Activated naive CD8-positive, alpha-beta T cell treated with anti-CD3 and anti-CD28 coated beads, Interleukin-2, amount 50 U/mL, for 16 hours (primary cell): Measurements from ENCODE around the gene KLHL8.
"Not testable (repeated sequence)": the region's sequence is repeated elsewhere in the genome, so short reads cannot be mapped to it uniquely, and the experiment has no call there.

Source experiments
- DNase-seq: peaks from one replicate; pipeline ENCODE4 v3.0.0-alpha.2; 2020; ENCODE audit warnings: low read depth, low spot score

The KLHL8 gene

DNA sequence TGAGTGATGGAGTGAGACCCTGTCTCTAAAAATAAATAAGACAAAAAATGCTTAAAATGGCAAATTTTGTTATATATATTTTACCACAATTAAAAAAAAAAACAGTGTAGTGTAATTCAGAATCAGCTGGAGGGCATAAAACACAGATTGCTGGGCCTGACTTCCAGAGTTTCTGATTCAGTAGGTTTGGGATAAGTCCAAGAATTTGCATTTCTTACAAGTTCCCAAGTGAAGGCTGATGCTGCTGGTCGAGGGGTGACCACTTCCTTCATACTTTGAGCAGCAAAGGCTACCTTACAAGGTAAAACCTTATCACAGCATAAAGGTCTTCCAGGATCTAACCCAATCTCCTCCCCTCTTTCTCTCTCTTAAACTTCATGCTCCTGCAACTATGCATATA is 40.7 kb downstream of the KLHL8 start:
- no peak for DNase-seq

DNA sequence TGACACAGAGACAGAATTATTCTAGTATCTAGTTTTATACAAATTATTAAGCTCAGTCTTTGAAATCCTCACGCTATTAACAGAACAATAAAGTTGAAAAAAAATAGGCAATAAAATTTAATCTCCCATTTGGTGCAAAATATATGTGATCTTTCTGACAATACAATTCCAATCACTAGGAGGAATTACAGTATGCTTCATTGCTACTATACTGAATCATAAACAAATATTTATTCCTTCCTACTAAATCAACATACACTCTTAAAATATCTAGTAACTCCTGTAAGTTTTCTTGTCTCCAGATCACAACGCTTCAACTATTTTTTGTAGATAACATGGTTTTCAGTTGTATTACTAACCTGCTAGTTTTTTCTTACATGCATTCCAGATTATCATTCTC is 45.7 kb downstream of the KLHL8 start:
- no peak for DNase-seq

DNA sequence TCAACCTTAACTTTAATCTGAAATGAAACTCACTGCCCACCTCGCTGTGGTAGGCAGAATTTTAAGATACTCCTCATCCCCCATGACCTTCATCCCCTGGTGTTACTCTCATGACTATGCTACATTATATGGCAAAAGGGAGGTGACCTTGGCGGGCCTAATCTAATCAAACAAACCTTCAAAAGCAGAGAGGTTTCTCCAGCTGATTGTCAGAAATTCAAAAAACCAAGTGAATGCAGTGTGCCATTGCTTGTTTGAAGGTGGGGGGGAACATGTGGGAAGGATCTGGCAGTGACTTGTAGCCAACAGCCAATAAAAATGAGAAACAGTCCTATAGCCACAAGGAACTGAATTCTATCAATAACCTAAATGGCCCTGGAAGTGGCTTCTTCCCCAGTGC is 48.5 kb downstream of the KLHL8 start:
- DNase-seq, result no peak

DNA sequence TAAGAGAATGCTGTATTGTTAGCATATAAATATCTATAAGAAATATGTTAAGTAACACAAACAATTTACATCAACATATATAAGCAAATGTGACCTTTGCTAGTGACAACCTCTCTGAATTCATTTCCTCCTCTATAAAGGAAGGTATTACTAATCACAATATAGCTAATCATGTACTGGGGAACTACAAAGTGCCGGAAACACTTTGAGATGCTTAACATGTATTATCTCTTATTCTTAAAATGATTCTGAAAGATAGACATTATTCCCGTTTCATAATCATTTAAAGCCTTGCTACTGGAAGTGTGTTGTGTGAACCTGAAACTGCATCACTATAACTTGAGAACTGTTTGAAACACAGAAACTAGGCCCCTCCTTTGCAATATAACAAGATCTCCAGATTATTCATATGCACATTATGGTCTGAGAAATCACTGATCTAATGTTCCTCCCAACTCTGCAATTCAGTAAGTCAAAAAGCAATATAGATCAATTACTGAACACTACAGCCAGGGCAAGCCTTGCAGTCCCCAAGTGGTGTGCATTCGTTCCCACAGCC is 54.0 kb downstream of the KLHL8 start:
- no peak for DNase-seq

DNA sequence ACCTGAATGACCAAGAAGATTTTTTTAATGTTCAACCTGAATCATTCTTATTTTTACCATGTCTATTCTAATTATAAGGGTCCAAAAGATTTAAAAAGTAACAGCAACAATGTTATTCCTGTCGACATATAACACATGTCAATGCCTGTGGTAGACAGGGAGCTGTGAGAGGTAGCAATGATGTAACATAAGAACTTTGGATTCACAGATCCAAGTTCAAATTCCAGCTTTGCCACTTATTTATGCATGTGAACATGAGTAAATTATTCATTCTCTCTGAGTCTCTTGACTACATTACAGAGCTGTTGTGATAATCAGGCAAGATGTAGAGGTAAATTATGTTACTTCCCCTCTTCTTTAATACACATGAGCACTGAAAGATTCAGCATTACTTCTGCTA is 54.5 kb downstream of the KLHL8 start:
- no peak for DNase-seq

DNA sequence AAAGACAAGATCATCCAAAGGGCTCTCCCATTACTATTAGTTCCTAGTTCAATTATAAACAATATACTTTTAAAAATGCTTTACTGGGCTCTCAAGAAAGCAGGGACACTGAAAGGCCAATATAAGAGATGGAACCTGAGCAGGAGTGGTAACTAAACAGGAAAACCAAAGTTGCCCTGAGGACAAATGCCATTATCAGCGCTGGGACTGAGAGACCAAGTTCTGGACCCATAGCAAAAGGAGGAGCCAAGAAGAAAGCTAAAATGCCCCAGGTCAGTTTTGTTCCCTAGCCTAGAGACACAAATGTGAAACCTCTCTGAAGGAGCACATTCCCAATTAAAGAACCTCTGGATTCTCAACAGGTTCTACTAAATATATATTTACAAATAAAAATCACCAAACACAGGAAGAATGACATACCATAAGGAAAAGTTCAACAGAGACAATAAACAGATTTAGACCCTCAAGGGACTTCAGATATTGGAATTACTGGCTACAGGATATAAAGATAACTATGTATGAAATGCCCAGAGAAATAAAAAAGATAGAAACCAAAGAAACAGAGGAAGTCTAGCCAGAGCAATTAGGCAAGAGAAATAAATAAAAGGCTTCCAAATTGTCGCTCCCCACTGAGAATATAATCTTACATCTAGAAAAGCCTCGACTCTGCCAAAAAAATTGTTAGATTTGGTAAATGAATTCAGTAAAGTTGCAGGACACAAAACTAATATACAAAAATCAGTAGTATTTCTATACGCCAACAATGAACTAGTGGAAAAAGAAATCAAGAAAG is 67.1 kb downstream of the KLHL8 start:
- no peak for DNase-seq

DNA sequence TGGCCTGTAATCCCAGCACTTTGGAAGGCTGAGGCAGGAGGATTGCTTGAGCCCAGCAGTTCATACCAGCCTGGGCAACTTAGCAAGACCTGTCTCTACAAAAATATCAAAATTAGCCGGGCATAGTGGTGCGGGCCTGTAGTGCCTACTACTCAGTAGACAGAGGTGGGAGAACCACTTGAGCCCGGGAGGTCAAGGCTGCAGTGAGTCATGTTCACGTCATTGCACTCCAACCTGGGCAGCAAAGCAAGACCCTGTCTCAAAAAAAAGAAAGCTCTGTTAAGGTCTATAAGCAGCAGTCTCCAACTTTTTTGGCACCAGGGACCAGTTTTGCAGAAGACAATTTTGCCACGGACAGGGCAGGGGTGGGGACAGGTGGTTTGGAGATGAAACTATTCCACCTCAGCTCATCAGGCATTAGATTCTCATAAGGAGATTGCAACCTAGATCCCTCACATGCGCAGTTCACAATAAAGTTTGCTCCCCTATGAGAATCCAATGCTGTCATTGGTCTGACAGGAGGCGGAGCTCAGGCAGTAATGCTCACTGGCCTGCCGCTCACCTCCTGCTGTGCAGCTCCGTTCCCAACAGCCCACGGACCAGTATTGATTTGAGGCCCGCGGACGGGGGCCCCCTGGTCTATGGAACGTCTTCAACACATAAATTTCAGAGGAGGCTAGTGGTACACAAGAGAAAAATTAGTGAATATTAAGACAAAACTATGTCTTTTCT is 67.9 kb downstream of the KLHL8 start:
- DNase-seq, result no peak

DNA sequence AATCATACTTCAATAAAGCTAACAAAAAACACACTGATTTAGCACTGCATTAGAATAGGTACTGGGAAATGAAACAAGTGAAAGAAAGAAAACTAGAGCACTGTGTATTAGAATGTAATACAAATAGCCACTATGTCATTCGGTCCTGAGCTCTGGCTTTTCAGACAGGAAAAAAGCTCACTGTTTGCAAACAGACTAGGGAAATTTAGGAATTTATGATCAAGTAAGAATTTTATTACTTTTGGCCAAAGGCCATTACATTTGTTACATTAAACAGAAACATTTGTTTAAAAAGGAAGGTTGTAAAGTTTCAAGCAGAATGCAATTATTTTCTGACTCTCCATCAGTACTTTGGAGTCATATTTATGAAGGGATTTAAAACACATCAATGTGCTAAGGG is 68.7 kb downstream of the KLHL8 start:
- DNase-seq, result no peak

DNA sequence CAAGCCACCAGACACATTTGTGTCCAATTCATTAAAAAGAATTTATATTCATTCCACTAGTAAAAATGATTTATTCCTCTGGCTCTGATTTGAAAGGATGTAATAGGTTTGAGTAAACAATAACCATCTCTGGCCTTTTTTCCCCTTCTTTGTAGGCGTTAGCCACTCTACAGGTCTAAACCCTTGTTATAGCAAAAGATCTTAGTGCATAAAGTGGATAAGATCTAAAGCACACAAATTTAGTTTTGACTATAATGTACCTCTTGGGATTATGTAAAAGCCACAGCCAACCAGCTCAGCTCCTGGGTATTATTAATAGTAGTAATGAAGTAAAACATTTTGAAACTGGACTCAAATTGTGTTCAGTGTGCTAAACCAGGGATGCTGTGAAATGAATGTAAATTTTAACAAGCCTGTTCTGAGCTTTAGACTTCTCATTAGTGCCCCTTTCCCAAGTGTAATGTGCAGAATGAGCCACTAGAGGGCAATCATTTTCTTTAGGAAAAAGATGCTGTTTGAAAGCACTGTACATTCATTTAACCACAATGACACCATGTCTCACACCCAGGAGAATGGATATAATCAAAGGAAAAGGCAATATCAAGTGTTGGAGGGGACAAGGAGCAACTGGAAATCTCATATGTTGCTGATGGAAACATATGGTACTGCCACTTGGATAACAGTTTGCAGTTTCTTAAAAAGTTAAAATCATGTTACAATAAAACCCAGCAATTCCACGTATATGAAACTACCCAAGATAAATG is 69.7 kb downstream of the KLHL8 start:
- DNase-seq, result peak; percentile 25

DNA sequence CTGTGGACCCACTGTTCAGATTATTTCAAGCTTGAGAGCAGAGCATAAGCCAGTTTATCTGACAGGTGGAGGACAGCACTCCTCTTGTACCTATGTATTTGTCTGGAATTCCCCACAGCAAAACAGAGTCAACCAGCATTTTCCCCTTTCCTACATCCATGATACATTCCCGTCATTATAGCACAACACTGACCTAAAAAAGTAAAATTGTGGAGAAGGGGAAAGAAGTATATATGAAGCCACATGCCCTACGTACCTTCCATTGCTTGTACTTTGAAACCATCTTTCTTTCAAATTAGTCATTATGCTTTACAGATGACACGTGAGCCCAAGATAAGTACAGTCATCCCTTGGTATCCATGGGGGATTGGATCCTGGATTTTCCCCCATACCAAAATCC is 73.3 kb downstream of the KLHL8 start:
- DNase-seq, result no peak

DNA sequence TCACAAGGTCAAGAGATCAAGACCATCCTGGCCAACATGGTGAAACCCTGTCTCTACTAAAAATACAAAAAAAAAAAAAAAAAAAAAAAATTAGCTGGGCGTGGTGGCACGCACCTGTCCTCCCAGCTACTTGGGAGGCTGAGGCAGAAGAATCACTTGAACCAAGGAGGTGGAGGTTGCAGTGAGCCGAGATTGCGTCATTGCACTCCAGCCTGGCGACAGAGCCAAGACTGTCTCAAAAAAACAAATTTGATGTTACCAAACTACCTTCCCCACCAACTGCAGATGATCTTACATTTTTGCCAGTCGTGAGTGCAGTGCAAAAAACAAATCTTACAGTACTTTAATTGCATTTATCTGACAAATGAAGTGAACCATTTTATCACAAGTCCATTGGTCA is 74.5 kb downstream of the KLHL8 start:
- DNase-seq, result not testable (repeated sequence)

DNA sequence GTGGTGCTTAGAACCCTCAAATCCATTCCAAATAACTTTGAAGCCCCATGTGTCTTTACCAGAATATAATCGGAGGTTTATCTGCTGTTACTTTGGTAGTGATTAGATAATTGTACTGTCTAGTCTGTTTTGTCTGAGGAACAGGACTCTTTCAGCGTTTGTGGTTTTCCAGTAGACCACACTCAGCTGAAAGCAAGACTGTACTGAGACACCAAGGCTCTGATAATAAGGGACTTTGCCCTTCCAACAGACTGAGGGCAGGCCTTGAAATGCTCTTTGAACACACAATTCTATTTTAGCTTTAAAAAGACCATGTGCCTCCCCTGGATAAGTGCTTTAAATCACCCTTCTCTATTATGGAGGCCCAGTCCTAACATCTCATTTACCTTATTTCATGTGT is 76.1 kb downstream of the KLHL8 start:
- DNase-seq, result no peak

DNA sequence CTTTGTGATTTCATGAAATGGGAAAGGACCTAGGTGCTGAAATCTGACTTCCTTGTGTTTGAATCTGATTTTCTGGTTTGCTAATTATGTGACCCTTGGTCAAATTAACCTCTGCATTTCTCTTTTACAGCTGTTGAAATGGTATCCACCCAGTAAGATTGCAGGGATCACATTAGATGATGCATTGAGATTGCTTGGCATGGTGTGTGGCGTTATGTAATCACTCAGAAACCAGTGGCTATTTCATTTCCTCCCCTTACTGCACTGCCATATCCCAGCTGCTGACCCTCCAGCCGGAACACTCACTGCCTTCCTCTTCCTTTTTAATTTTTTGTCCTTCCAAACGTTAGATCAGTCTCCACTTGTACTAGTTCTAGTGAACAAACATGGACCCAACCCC is 79.0 kb downstream of the KLHL8 start:
- no peak for DNase-seq

DNA sequence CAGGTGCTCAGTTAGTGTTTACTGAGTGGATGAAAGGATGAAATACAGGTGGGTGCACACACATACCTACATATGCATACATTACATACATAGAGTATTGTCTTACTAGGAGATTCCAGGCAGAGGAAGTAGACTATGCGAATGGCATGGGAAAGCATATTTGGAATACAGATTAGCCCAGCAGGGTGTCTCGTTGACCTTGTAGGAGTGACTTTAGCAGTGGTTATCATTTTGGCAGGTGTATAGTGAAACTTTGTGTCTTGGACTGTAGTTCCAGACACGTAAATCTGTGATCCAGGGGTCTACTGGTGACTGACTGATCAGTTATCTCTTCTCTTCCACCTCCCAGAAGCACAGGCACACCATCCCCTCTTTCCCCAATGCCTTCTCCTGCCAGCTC is 86.3 kb downstream of the KLHL8 start:
- DNase-seq, result no peak

DNA sequence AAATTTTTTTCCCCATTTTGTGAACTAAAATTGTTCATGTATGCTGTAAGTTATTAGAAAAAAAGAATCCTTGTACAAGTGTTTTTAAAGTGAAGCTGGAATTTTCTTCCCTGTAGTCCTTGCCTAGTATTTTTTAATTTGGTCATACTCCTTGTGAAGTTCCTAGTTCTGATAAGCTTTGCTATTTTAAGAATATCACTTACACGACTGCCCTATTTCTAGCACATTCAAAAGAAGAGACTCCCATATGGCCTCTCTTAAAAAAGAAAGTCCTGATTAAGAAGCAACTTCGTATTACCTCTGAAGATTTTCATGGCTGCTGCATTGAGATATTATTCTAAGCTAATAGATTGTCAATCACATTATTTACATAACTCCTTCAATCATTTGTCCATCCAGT is 87.2 kb downstream of the KLHL8 start:
- no peak for DNase-seq

DNA sequence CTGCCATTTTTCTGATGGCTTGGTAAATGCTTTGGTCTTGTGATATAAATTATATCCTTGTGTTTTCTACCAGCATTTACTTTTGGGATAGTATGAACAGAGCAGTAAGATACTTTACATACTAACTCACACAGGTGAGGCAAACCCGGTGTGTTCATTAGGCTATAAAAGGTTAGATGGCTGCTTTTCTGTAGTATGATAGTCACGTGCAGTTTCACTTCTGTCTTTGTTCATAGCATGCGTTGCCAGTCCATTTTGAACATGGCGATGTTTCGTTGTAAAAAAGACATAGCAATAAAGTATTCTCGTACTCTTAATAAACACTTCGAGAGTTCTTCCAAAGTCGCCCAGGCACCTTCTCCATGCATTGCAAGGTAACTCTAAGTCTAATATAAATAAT is 88.4 kb downstream of the KLHL8 start:
- DNase-seq, result no peak

DNA sequence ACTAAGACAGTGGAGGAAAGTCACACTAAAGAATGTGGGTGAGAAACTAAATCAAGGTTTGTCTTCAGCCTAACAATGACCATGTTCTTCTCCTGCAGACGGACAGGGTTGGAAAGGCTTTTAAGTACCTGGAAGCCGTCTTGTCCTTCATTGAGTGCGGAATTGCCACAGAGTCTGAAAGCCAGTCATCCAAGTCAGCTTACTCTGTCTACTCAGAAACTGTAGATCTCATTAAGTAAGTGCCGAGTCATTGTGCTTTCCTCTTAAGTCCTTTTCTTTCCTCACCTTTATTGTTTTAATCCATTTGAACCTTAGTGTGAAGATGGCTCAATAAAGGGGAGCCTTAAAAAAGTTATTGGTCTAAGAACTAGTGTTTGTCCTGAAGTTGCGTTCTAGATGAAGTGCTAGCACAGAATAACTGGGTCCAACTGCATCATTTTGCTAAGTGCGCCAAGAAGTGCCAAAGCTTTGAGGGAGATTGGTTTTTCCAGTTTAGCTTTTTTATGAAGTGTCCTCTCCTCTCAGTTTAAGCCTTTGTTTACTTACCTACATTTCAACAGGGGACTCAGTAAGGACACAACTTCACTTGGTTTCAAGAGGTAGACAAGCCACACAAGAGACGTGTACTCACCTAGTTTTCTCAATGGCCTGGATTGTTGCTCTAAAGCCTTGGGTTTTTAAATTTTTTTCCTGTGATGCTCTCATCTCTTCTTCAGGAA is 89.3 kb downstream of the KLHL8 start:
- DNase-seq, result no peak

DNA sequence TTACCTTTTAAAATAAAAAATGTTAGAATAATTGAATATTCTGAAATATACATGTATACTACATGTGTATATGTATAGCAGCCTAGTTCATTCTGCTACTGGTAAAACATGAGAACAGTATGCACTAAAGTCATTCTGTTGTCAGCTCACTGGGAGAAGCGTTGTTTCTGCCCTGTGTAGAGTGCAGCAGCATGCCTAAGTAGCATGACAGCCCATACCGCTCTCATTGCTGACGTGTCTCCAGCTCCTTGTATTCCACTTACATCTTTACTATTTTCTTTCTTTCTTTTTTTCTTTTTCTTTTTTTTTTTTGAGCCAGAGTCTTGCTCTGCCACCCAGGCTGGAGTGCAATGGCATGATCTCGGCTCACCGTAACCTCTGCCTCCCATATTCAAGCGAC is 90.7 kb downstream of the KLHL8 start:
- DNase-seq, result no peak

DNA sequence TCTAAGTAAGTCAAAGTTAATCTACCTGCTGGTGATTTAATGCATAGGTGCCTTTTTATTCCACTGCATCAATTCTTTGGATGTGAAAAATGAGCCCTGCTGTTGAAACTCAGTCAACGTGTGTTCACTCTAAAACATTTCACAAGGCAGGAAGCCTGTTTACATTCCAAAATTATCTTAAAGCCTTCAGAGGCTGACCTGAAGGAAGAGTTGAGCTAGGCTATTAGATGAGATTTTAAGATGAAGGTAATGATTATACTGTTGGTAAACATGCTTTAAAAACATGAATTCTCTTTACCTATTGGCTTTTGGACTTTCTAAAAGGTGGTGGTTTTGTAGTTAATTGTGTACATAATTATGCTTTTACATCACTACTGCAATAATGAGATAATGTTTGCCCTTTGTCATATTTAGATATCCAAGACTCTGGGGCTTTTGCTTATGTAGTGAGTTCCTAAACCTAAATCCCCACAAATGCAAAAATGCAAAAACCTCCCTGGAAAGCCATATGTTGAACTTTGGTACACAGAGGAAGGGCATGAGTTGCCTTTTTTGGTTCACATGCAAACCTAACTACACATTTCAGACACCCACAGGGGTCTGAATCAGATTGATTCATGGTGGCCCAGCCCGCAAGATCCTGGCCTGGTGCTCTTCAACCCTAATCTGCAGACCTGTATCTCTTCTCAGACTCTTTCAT is 92.3 kb downstream of the KLHL8 start:
- DNase-seq, result no peak

DNA sequence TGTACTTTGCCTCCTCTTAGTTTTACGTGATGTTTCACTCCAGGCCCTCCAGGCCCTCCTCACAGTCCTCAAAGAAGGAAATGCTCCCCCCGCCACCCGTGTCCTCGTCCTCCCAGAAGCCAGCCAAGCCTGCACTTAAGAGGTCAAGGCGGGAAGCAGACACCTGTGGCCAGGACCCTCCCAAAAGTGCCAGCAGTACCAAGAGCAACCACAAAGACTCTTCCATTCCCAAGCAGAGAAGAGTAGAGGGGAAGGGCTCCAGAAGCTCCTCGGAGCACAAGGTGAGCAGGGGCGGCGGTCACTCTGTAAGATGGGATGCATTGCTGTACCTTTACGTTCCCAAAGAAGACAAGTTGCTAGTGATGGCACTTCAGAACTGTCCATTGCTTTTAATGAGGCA is 94.4 kb downstream of the KLHL8 start:
- DNase-seq, result no peak

DNA sequence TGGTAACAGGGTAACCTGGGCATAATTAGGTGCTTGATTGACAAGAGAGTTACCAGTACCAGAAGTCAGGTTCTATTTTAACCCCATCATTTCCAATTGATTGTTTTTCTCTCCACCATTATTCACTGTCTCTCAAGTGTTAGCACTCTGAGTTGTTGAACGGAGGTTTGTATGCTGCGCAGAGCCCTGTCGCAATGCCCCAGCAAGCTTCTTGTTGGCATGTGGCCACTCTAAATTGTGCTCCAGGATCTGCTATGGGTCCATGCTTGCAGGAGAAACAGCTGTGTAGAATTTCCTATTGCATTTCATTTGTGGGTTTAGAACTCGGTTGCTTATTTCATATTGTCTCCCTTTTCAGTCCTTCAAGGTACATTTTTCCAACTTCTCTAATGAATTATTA is 98.2 kb downstream of the KLHL8 start:
- DNase-seq, result no peak
